KBM-7 (cell line): ENCODE results near the gene ATG4C.
A peak's percentile ranks its signal among the peaks of the same experiment; 100 is the strongest.
"Not testable (repeated sequence)": the region's sequence is repeated elsewhere in the genome, so short reads cannot be mapped to it uniquely, and the experiment has no call there.

Source experiments
- DNase-seq: peaks from one replicate; pipeline ENCODE4 v3.0.0-alpha.2; 2015
- in situ Hi-C: fragments of 300-500 bp; cut with MboI; formaldehyde crosslinking; loops from 2 replicates; pipeline ENCODE4 v1.14.3; 2020; ENCODE audit warnings: low sequenced_read_pairs, low pct_unique_long_range_greater_than_20kb, mixed read lengths

The ATG4C gene

DNA sequence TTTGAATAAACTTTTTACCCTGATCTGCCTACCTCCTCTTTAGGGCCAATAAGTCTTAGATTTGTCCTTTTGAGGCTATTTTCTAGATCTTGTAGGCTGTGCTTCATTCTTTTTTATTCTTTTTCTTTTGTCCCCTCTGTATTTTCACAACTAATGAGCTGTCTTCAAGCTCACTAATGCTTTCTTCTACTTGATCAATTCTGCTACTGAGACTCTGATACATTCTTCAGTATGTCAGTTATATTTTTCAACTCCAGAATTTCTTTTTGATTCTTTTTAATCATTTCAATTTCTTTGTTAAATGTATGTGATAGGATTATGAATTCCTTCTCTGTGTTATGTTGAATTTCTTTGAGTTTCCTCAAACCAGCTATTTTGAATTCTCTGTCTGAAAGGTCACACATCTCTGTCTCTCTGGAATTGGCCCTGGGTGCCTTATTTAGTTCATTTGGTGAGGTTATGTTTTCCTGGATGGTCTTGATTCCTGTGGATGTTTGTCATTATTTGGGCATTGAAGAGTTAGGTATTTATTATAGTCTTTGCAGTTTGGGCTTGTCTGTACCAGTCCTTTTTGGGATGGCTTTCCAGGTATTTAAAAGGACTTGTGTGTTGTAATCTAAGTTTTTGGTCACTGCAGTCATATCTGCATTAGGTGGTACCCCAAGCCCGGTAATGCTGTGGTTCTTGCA lies 11.2 kb upstream of the ATG4C start:
- DNase-seq: no peak
- in situ Hi-C loops: no loop called here

DNA sequence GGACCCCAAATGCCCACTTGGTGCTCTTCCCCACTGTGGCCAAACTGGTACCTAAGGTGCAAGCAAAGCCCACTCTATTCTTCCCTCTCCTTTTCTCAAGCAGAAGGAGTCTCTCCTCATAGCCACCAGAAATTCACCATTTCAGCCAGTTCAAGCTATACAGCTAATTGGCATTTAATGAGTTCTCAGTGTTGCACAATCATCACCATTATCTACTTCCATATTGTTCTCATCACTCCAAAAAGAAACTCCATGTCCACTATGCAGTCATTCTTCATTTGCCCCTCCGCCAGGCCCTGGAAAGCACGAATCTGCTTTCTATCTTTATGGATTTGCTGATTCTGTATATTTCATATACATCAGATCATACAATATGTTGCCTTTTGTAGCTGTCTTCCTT lies 9.9 kb upstream of the ATG4C start:
- no peak for DNase-seq
- in situ Hi-C loops: no loop called here

DNA sequence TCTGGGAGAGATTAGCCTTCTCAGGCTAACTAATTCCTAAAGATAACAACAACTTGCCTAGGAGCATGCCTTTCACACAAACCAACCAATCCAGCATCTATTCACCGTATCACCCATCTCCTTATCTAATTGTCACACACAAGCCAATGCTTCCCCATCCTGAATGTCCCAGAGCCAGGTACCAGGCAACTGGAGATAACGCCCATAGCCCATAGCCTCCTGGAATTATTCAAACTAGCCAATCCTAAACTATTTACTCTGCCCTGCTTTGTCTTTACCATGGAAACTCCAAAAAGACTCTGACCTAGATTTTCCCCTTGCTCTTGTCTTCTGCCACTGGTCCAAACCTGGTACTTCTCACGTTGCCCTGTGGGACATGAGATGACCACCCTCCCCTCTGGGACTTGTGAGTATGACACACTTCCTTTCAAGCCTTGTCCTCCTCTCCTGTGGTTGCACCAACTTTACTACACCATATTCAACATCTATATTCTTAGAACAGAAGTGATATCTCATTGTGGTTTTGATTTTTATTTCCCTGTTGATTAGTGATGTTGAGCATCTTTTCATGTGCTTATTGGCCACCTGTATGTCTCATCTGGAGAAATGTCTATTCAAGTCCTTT lies 8.8 kb upstream of the ATG4C start:
- no peak for DNase-seq

DNA sequence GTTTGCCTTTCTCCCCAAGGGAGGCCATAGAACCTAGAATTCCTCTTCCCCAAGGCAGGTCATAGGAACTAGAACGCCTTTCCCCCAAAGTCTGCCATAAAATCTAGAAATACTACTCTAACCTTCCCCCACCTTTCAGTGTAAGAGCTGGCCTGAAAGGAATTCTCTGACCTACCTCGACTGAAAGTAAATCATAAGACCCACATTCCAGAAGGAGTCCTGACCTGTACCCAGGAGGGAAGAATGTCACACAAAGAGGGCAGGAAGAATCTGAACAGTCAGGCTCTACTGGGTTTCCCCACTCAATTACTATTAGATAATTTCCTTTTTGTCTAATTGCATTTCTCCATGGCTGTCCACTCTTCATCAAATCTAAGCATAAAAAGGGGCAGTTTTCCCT lies 5.7 kb upstream of the ATG4C start:
- in situ Hi-C loops: no loop called here

More for the DNA sequence above, 8.8 kb upstream of the ATG4C start:
- in situ Hi-C loops: no loop called here

DNA sequence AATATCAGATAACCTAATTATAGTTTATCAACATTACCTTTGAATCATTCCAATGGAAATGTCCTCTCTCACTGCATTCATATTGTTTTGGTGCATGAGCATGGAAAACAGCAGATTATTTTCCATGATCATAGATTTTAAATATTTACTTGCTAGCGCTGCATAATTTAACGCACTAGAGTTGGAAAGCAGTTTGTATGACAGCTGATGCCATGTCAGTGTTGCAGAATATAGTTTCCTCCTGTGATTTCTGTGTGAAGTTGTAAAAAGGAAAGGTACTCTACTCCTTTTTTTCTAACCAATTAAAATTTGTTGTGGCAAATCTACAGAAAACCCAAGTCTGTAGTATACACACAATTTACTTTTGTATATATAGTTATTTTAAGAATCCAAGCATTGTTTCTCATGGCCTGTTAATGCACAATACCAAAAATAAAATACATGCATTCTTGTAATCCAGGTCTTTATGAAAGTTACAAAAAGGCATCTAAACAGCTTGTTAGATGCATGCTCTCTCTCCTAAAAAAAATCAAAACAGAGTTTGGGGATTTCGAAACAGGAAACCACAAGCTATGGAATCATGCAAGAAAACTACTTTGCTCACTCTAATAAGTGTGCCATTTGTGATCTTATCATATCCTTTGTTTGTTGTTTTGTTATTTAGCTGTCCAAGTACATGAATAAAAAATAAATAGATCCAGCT lies 1.9 kb upstream of the ATG4C start:
- in situ Hi-C loops: no loop called here
- DNase-seq: peak; percentile 33

More for the DNA sequence above, 5.7 kb upstream of the ATG4C start:
- DNase-seq: no peak

DNA sequence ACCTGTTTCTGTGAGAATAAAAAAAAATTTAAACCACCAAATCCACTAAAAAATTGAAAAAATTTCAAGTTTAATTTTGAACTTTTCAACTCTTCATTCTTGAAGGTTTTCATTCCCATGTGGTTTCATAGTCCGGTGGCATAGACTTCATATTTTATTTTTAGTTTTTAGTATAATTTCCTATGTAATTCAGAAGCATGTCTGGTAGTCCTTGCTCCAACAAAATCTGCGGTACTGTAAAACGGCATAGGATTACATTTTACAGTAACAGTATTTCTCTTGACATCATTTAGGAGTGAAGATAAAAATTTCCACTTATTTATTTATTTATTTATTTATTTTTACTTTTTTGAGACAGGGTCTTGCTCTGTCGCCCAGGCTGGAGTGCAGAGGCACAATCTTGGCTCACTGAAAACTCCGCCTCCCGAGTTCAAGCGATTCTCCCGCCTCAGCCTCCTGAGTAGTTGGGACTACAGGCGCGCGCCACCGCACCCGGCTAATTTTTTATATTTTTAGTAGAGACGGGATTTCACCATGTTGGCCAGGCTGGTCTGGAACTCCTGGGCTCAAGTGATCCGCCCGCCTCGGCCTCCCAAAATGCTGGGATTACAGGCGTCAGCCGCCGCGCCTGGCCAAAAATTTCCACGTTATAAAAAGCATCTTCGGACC lies 1.3 kb upstream of the ATG4C start:
- in situ Hi-C loops, DNase-seq: not testable (repeated sequence)

DNA sequence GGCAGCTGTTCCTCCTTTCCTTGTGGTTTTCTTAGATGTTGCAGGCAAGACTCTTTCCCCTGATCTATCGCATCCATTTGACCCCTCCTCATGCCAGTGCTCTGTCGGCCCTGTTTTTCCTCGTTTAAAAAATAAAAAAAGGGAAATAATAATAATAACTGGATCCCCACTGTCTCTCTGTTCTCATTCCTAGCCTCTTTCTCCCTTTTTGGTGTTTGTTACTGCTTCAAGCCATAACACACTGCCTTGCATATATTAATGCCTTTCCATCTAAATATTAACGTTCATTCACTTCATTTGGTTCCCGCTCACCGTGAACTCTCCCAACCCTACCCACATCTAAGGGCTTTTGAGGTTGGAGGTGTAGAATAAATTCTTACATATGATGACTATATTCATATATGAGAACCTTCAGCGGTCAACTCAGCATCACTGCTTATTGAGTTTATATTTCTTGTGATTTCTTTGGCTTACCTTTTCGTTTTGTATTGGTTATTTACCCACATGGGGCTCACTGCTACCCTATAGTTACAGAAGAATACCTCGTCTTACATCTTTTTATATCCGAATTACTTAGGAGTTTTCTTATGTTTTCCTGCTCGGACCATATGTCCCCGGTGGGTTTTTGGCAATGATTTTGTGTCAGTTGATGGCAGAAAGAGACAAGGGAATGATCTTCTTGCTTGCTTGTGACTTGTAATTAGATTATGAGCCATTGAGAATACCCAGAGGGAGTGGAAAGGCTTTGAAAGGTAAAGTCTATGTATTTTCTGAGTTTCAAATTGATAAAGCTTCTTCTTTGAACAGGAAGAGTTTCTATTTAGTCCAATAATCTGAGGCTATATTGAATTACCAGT lies 805 bp downstream of the ATG4C start:
- in situ Hi-C loops: no loop called here
- peak; percentile 72 for DNase-seq

DNA sequence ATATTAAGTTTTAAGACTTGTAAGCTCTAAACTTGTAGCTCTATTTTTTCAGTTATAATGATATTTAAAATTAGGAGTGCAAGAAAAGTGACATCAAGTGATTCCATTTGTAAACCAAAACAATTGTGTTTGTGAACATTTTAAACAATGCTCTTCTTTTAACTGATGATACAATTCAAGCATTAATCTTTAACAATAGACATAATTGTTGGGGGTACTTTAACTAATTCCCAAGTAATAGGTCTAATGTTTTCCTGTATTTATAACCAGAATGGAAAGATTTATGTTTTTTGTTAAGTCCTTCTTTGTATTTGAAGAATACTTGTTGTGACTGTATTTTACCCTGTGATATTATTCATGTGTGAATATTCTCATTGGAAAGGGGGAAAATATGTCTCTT lies 6.8 kb downstream of the ATG4C start:
- in situ Hi-C loops: no loop called here

DNA sequence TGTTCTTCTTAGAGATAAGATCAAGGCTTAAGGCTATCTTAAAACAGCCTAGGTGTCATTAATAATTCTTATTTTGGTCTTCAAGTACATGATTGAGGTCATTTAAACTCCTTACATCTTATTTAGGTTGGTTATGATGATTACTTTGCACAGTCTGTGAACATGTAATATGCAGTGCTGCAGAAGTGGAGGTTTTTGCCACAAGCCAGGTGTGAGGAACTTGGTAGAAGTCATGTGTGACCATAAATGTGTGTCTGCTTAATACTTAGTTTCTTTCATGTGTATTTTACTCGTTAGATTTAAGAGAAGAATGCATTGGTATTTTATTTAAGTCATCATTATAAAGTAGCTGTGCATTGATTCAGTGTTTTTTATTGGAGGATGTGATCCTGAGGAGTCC lies 10.1 kb downstream of the ATG4C start:
- no peak for DNase-seq
- in situ Hi-C loops: no loop called here

More for the DNA sequence above, 6.8 kb downstream of the ATG4C start:
- DNase-seq: no peak

DNA sequence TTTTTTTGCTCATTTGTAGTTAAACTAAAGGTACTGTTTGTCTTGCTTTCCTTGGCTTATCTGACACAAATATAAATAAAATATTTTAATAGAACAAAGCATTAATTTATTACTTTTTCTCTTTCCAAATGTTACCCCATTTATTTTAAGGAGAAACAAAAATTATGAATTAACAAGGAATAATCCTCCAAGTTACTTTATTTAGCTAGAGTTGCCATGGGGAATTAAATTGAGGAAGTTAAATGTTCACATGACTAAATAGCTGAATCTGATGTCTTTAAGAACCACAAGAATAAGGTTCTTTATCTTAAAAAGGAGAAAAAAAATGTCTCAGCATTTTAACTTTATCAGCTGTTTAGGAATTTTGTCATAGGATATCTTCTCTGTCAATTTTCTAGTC lies 12.3 kb downstream of the ATG4C start:
- in situ Hi-C loops: no loop called here
- DNase-seq: peak; percentile 61

DNA sequence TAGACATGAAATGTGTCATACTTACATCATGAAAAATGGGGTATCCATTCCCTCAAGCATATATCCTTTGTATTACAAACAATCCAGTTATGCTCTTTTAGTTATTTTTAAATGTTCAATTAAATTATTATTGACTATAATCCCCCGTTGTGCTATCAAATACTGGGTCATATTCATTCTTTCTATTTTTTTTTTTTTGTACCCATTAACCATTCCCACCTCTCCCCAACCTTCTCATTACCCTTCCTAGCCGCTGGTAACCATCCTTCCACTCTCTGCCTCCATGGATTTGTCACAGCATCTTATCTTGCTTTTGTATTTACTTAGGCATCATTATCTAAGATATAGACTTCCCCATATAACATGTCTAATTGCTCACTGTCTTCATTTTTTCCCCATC lies 15.8 kb downstream of the ATG4C start:
- in situ Hi-C loops: no loop called here
- no peak for DNase-seq

DNA sequence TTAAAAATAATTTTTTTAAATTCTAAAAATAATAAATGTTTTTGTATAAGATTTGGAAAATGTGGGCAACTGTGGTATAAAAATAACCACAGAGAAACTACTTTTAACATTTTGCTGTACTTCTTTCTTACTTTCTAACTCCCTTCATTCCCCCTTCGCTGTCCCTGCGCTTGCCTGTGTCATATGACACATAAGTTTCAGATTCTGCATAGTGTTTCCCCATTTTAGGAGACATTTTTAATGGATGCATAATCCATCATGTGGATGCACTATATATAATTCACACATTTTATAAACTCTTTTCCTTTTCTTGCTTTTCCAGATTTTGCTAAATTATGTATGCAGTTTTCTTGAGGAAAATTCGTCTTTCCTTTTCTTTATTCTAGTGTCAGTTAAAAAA lies 16.3 kb downstream of the ATG4C start:
- in situ Hi-C loops: no loop called here
- DNase-seq: no peak

DNA sequence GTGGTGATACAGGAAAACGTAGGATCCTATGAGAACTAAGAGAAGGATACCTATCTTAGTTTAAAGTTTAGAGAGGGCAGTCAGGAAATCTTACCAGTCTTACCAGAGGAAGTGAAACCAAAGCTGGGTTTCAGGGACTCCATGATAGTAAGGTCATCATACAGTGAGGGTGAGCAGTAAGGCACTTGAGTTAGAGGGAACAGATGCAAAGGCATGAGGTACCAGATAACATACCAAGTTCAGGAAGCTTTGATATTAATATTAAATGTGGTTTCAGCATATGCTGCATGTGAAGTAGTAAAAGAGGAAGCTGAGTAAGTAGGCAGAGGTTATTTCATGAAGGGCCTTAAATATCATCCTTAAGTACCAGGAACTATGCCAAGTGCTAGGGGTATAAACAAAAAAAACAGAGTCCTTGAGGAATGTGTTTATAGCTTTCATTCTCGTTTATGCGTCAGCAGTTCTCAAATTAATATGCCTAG lies 16.9 kb downstream of the ATG4C start:
- in situ Hi-C loops: no loop called here
- peak; percentile 81 for DNase-seq

DNA sequence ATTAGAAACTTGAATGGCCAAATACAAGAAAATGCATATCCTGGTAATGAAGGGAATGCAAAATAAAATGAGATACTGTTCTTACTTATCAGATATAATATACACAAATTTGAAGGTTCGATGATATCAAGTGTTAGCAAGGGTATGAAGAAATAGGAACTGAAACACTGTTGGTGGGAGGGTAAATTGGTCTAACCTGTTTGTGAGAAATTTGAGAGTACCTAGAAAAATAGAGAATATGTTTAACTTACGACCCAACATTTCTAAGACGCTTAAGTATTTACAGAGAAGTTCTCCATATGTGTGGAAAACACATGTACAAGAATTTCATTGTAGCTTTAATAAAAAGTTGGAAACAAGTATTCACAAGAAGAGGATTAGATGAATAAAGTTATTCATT lies 25.9 kb downstream of the ATG4C start:
- DNase-seq: no peak
- in situ Hi-C loops: no loop called here

DNA sequence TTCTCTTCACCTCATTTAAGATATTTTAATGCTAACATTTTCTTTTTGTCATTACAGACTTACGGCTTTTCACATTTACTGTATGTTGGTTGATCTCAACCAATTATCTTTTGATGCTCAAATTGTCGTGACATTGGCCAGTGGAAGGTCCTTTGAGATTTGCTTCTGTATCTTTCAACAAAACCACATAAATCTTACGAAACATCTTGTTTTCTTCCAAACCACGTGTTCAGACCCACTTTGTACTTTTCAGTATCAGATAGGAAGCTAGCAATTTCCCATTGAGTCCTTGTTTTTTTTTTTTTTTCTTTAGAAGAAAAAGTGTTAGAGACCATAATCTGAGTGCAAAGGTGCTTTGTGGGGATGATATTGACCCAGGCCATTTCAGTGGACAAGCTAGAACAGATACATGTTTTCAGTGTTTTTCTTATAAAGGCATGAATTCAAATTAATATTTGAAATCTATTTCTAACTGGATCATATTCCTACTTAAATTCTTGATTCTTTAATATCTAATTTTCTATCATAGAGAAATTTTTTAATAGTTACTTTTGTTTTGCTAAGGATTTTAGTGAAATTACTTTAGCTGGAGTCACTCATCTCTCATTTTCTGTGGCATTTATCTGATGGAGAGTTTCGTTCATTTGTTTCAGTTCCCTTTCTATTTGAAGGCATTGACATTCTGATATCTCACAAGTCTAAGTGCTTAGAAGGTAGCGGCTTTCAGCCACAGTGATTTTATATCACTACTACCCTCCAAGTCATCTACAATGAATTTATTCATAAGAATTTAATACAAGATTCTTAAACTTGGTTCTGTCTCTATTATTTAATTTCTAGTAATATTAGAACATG lies 26.7 kb downstream of the ATG4C start:
- no peak for DNase-seq
- in situ Hi-C loops: no loop called here

DNA sequence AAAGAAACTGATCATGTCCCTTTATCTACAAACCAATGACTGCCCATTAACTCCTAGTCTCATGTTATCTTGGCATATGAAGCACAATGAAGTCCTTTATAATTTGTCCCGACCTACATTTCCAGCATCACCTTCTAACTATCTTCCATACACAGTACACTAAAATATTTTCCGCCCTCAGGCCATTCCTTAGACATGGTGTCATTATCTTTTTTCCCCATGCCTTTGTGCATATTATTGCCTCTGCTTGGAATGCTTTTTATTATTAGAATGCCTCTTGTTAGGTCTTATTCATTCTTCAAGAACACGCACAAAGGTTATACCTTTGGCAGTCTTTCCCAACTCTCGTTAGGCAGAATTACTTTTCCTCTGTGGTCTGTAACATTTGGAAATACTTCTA lies 39.6 kb downstream of the ATG4C start:
- in situ Hi-C loops: no loop called here
- no peak for DNase-seq

DNA sequence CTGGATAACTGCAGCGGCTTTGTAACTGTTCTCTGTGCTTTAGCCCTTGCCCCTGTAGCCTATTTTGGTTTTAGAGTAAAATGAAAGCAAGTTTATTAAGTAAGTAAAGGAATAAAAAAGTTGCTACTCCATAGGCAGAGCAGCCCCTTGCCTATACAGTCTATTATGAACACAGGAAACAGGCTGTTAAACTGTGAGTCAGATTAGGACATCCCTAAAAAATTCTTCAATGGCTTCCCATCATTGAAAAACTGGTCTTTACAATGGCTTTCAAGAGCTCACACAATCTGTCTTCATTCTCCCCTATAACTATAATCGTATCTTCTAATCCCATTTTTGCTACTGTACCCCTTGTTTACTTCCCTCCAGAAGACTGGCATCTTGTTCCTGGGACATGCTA lies 43.0 kb downstream of the ATG4C start:
- in situ Hi-C loops: no loop called here

DNA sequence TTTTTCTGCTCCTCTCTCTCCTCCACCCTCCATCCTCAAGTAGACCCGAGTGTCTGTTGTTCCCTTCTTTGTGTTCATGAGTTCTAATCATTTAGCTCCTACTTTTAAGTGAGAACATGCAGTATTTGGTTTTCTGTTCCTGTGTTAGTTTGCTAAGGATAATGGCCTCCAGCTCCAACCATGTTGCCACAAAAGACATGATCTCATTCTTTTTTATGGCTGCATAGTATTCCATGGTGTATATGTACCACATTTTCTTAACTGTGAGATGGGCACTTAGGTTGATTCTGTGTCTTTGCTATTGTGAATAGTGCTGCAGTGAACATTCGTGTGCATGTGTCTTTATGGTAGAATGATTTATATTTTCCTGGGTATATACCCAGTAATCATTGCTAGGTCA lies 43.9 kb downstream of the ATG4C start:
- in situ Hi-C loops, DNase-seq: not testable (repeated sequence)

More for the DNA sequence above, 43.0 kb downstream of the ATG4C start:
- DNase-seq: no peak
